Measurements from ENCODE around the gene NACC2. TPM values are rescaled to one million over a fixed set of nuclear protein-coding genes. Genes with fewer than 3 reads are reported as not detected.

NACC2 gene
- total RNA-seq, 1 donor from 2014 or later, result 3.9 TPM

DNA sequence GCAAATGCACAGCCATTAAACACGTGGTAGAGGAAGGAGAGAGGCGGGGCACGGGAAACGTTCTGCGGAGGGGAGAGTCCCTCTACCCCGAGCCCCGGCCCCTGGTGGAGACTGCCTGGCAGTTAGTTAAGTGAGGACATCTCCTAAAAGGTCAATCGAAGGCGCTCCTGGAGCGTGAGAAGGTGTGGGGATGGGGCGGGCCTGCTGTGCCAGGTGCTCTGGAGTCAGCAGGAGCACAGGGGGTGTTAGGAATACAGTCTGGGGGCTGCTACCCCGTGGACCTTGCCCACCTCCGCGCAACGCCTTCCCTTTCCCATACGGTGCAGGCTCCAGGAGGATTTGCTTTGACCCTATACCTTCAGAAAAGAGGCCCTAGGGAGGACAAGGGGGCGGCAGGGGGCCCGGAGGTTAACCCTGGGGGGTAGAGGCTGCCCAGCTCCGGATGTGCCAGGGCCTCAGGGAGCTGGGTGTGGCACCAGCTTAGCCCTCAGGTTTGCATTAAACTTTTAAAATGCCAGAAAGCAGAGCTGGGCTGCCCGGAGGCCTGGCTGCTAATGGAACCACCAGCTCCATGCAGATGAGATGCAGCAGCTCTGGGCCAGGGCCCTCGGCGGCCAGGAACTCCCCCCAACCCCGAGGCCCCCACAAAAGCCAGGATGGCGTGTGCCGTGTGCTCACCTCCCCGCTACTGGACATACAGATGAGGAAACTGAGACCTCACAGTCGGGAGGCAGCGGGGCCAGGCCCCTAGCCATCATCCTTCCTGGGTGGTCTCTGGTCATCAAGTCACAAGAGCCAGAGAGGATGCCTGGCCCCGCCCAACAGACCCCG, 39.2 kb downstream of the NACC2 start:
- Mint-ChIP-seq H3K27me3 (ENCODE audit: unreplicated experiment) (no peaks in the 10 kb centered on the region), H3K36me3 (ENCODE audit: unreplicated experiment) (no peaks in the 10 kb centered on the region), H3K27ac (ENCODE audit: unreplicated experiment) (no peak overlapping the region), H3K9me3 (ENCODE audit: unreplicated experiment) (peaks cover 3% of the 10 kb centered on the region), H3K4me3 (ENCODE audit: unreplicated experiment) (no peak overlapping the region), H3K4me1 (ENCODE audit: low read depth, unreplicated experiment) (peaks cover 19% of the 10 kb centered on the region)
- TF ChIP-seq, protein P1, sequence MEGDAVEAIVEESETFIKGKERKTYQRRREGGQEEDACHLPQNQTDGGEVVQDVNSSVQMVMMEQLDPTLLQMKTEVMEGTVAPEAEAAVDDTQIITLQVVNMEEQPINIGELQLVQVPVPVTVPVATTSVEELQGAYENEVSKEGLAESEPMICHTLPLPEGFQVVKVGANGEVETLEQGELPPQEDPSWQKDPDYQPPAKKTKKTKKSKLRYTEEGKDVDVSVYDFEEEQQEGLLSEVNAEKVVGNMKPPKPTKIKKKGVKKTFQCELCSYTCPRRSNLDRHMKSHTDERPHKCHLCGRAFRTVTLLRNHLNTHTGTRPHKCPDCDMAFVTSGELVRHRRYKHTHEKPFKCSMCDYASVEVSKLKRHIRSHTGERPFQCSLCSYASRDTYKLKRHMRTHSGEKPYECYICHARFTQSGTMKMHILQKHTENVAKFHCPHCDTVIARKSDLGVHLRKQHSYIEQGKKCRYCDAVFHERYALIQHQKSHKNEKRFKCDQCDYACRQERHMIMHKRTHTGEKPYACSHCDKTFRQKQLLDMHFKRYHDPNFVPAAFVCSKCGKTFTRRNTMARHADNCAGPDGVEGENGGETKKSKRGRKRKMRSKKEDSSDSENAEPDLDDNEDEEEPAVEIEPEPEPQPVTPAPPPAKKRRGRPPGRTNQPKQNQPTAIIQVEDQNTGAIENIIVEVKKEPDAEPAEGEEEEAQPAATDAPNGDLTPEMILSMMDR (IDR thresholded peaks at IDR 0.05; ENCODE audit: partially characterized antibody, unreplicated experiment), result no peak
- no peak for DNase-seq

DNA sequence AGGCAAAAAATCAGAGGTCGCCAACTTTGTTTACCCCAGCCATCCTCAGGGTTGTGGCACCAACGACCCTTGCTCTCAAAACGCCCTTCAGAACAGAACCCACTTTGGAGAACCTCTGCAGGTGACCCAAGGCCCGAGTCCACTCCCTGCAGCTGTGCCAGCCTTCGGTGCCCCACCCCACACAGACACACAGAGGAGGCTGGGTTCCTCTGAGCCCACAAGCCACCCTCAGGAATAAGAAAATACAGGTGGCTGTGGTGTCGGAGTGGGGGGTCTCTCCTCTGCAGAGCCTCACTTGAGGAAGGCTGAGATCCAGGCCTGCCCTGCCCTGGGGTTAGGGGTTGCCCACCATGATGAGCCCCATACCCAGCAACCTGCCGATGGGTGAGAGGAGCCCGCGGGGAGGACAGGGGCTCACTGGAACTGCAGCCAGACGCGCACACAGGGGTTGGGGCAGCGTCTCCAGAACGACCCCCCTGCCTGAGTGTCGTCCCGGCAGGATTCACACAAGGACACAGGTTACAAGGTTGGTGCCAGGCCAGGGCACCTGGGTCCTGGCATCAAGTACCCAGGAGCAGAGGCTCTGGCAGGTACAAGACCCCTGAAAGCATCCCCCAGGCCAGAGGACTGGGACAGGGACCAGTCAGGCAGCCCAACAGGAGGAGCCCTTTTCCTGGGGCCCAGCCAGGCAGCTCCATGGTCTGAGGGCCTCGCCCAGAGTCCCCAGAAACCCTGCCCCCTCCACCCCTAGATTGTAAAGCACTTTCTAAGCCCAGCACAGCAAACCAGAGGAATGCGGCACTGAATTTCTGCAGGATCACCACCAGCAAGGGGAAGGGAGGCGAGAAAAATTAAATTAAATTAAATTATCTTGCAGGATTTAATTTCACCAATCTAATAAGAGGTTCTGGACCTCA, 40.0 kb downstream of the NACC2 start:
- TF ChIP-seq, protein P1 (IDR thresholded peaks at IDR 0.05; ENCODE audit: partially characterized antibody, unreplicated experiment), result no peak
- no peak for DNase-seq
- H3K4me3 Mint-ChIP-seq (ENCODE audit: unreplicated experiment), result no peak overlapping the region
- no peaks in the 10 kb centered on the region for H3K36me3 Mint-ChIP-seq (ENCODE audit: unreplicated experiment)
- H3K27ac Mint-ChIP-seq (ENCODE audit: unreplicated experiment), result no peak overlapping the region
- H3K4me1 Mint-ChIP-seq (ENCODE audit: low read depth, unreplicated experiment), result peaks cover 19% of the 10 kb centered on the region
- peaks cover 3% of the 10 kb centered on the region for H3K9me3 Mint-ChIP-seq (ENCODE audit: unreplicated experiment)
- no peaks in the 10 kb centered on the region for H3K27me3 Mint-ChIP-seq (ENCODE audit: unreplicated experiment)

DNA sequence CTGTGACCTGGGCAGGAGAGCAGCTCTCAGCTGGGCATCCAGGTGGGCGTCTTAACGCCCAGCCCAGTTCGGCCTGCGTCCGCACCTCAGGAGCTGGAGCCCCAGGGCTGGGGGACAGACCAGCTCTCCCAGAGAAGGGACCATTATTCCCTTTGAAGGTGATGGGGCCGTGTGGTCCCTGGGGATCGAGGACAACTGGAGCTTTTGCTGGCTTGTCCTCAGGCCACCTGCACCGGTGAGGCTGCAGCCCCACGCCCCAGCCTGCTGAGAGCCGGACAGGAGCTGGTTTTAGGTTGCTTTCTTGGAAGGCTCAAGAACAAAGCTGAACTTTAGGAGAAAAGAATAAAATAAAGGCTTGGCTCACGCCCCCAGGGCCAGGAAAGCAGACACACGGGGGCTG, 40.9 kb downstream of the NACC2 start:
- TF ChIP-seq, protein P1 (IDR thresholded peaks at IDR 0.05; ENCODE audit: partially characterized antibody, unreplicated experiment), result no peak
- H3K27me3 Mint-ChIP-seq (ENCODE audit: unreplicated experiment), result no peaks in the 10 kb centered on the region
- peaks cover 19% of the 10 kb centered on the region for H3K4me1 Mint-ChIP-seq (ENCODE audit: low read depth, unreplicated experiment)
- H3K9me3 Mint-ChIP-seq (ENCODE audit: unreplicated experiment), result peaks cover 3% of the 10 kb centered on the region
- H3K36me3 Mint-ChIP-seq (ENCODE audit: unreplicated experiment), result no peaks in the 10 kb centered on the region
- no peak overlapping the region for H3K4me3 Mint-ChIP-seq (ENCODE audit: unreplicated experiment)
- no peak overlapping the region for H3K27ac Mint-ChIP-seq (ENCODE audit: unreplicated experiment)
- DNase-seq, result no peak

DNA sequence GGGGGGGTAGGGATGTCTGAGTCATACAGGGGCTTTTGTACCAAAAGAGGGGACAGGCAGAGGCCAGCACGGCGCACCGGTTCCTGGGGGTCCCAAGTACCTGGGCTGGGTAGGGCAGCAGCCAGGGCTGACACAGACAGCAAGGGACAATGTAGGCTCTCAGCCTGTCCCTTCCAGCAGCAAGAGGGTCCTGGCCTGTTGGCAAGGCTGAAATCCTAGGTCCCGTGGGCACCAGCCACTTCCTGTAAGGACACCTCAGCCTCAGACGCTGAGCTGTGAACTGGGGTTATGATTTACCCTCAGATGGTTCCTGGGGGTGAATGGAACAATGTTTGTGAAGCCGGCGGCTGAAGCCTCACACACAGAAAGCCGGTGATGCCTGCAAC, 41.3 kb downstream of the NACC2 start:
- Mint-ChIP-seq H3K4me3 (ENCODE audit: unreplicated experiment) (no peak overlapping the region), H3K27ac (ENCODE audit: unreplicated experiment) (no peak overlapping the region), H3K27me3 (ENCODE audit: unreplicated experiment) (no peaks in the 10 kb centered on the region), H3K4me1 (ENCODE audit: low read depth, unreplicated experiment) (peaks cover 19% of the 10 kb centered on the region), H3K36me3 (ENCODE audit: unreplicated experiment) (no peaks in the 10 kb centered on the region), H3K9me3 (ENCODE audit: unreplicated experiment) (peaks cover 3% of the 10 kb centered on the region)
- TF ChIP-seq, protein P1 (IDR thresholded peaks at IDR 0.05; ENCODE audit: partially characterized antibody, unreplicated experiment), result no peak
- no peak for DNase-seq
